ENCODE data around the gene ARAP2.
"Not testable (repeated sequence)": the region's sequence is repeated elsewhere in the genome, so short reads cannot be mapped to it uniquely, and the experiment has no call there.

Gene ARAP2

GRCh38 chr4:36182315-36182714 is 62.0 kb downstream of the ARAP2 start:
- DNase-seq = not testable (repeated sequence)

GRCh38 chr4:36180206-36180605 is 64.1 kb downstream of the ARAP2 start:
- no peak for DNase-seq

- DNase-seq = no peak
Observed at GRCh38 chr4:36178484-36178883, 65.8 kb downstream of the ARAP2 start.

GRCh38 chr4:36177946-36178345 is 66.4 kb downstream of the ARAP2 start:
- DNase-seq = no peak

- no peak for DNase-seq
Observed at GRCh38 chr4:36174570-36174969, 69.7 kb downstream of the ARAP2 start.

GRCh38 chr4:36173905-36174304 is 70.4 kb downstream of the ARAP2 start:
- DNase-seq = no peak

- DNase-seq = no peak
Observed at GRCh38 chr4:36172656-36173055, 71.7 kb downstream of the ARAP2 start.

GRCh38 chr4:36168127-36168878 is 76.0 kb downstream of the ARAP2 start:
- no peak for DNase-seq

GRCh38 chr4:36165631-36166005 is 78.7 kb downstream of the ARAP2 start:
- no peak for DNase-seq

- DNase-seq = no peak
Observed at GRCh38 chr4:36164900-36165630, 79.2 kb downstream of the ARAP2 start.

GRCh38 chr4:36163198-36163597 is 81.1 kb downstream of the ARAP2 start:
- DNase-seq = no peak

GRCh38 chr4:36159208-36159607 is 85.1 kb downstream of the ARAP2 start:
- no peak for DNase-seq

- DNase-seq = no peak
Observed at GRCh38 chr4:36152735-36153134, 91.6 kb downstream of the ARAP2 start.

GRCh38 chr4:36142504-36142903 is 101.8 kb downstream of the ARAP2 start:
- no peak for DNase-seq

- no peak for DNase-seq
Observed at GRCh38 chr4:36141186-36141585, 103.1 kb downstream of the ARAP2 start.

GRCh38 chr4:36140421-36140820 is 103.9 kb downstream of the ARAP2 start:
- DNase-seq = no peak

GRCh38 chr4:36138220-36138619 is 106.1 kb downstream of the ARAP2 start:
- DNase-seq = no peak

- DNase-seq = no peak
Observed at GRCh38 chr4:36137336-36137735, 107.0 kb downstream of the ARAP2 start.

- no peak for DNase-seq
Observed at GRCh38 chr4:36133658-36134057, 110.7 kb downstream of the ARAP2 start.

- no peak for DNase-seq
Observed at GRCh38 chr4:36133086-36133485, 111.2 kb downstream of the ARAP2 start.

- DNase-seq = no peak
Observed at GRCh38 chr4:36130641-36131040, 113.7 kb downstream of the ARAP2 start.

- DNase-seq = no peak
Observed at GRCh38 chr4:36128689-36129088, 115.6 kb downstream of the ARAP2 start.

- no peak for DNase-seq
Observed at GRCh38 chr4:36123906-36124305, 120.4 kb downstream of the ARAP2 start.

GRCh38 chr4:36115312-36115711 is 129.0 kb downstream of the ARAP2 start:
- no peak for DNase-seq

GRCh38 chr4:36111172-36111571 is 133.1 kb downstream of the ARAP2 start:
- DNase-seq = no peak
